Effector CD8-positive, alpha-beta T cell (primary cell): ENCODE data around the gene ANKHD1.
"Not testable (repeated sequence)": the region's sequence is repeated elsewhere in the genome, so short reads cannot be mapped to it uniquely, and the experiment has no call there.

Experiments used
- DNase-seq: peaks from one replicate; lab custom pipeline; 2025; lab: John Stamatoyannopoulos, UW

Gene ANKHD1

DNA sequence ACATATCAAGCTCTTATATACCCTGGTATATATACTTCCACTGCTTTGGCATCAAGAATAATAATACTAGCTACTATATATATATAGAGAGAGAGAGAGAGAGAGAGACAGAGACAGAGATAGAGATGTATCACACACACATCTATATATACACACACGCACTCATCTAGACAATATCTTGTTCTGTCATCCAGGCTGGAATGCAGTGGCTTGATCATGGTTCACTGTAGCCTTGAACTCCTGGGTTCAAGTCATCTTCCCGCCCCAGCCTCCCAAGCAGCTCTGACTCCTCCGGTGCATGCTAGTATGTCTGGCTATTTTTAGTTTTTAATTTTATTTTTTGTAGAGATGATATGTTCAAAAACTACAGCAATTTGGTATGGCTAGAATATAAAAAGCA is 22.5 kb downstream of the ANKHD1 start:
- DNase-seq, result no peak

DNA sequence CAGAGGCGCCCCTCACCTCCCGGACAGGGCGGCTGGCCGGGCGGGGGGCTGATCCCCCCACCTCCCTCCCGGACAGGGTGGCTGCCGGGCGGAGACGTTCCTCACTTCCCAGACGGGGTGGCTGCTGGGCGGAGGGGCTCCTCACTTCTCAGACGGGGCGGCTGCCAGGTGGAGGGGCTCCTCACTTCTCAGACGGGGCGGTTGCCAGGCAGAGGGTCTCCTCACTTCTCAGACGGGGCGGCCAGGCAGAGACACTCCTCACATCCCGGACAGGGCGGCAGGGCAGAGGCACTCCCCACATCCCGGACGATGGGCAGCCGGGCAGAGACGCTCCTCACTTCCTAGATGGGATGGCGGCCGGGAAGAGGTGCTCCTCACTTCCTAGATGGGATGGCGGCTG is 26.1 kb downstream of the ANKHD1 start:
- not testable (repeated sequence) for DNase-seq

GRCh38 chr5:140429724-140430123 is 28.1 kb downstream of the ANKHD1 start:
- no peak for DNase-seq

- DNase-seq, result no peak
These were observed 30.6 kb downstream of the ANKHD1 start for GRCh38 chr5:140432212-140432611.

DNA sequence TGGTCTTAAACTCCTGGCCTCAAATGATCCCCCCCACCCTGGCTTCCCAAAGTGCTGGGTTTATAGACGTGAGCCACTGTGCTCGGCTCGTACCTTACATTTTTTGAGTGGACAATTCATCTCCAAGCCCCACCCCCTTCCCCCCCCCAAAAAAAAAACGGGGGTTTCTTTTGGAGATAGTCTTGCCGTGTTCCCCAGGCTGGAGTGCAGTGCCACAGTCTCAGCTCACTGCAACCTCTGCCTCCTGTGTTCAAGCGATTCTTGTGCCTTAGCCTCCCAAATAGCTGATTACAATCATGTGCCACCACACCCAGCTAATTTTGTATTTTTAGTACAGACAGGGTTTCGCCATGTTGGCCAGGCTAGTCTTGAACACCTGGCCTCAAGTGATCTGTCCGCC is 31.3 kb downstream of the ANKHD1 start:
- no peak for DNase-seq

GRCh38 chr5:140457368-140457767 is 55.7 kb downstream of the ANKHD1 start:
- DNase-seq, result not testable (repeated sequence)

- DNase-seq, result no peak
These were observed 65.5 kb downstream of the ANKHD1 start for GRCh38 chr5:140466981-140467742.

DNA sequence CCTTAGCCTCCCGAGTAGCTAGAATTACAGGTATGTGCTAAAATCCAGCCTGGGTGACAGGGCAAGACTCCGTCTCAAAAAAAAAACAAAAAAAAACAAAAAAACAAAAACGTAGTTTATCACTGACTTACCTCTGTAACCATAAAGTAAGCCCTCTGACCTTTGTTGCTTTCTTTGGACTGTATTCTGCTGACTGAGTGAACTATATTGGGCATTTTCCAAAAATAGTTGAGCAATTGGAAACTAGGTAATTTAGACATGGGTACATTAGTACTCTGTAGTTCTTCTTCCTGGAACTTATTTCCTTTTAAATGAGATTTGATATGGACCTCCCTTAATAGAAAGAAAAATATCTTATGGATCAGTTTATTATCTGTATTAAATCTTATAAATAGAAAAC is 66.6 kb downstream of the ANKHD1 start:
- DNase-seq, result no peak

DNA sequence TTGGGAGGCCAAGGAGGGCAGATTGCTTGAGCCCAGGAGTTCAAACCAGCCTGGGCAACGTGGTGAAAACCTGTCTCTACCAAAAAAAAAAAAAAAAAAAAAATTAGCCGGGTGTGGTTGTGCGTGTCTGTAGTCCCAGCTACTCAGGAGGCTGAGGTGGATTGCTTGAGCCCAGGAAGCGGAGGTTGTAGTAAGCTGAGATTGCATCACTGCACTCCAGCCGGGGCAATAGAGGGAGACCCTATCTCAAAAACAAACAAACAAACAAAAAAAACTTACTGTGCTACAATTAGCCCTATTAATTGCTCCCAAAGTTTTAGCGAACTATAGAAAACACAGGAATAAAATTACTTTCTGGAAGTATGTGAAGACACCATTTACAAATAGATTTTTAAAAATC is 67.6 kb downstream of the ANKHD1 start:
- DNase-seq, result no peak

GRCh38 chr5:140480310-140481014 is 78.8 kb downstream of the ANKHD1 start:
- DNase-seq, result no peak

- no peak for DNase-seq
These were observed 80.1 kb downstream of the ANKHD1 start for GRCh38 chr5:140481758-140482157.

- no peak for DNase-seq
These were observed 81.4 kb downstream of the ANKHD1 start for GRCh38 chr5:140483055-140483454.

GRCh38 chr5:140488141-140488540 is 86.5 kb downstream of the ANKHD1 start:
- not testable (repeated sequence) for DNase-seq

DNA sequence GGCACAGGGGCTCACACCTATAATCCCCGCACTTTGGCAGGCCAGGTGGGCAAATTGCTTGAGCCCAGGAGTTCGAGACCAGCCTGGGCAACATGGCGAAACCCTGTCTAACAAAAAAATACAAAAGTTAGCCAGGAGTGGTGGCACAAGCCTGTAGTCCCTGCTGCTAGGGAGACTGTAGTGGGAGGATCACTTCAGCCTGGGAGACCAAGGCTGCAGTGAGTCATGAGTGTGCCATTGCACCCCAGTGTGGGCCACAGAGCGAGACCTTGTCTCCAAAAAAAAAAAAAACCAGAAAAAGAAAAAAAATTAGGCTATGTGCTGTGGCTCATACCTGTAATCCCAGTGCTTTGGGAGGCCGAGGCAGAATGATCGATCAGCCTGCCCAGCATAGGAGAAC is 87.3 kb downstream of the ANKHD1 start:
- DNase-seq, result no peak

DNA sequence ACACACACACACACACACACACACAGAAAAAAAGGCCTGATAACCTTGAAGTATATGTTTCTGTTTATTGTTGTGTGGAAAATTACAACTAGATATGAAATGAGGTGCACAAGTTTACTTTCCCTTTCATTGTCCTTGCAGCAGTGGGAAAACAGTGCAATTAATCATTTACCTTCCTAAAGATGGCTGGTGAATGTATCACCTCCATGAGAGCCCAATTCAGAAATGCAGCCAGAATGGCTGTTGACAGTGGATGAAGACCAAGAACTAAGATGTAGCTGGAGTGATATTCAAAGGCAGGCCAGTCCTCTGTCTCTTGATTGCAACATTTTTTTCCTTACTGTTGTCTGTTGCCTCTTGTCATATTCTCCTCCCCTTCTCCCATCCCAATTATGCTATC is 96.3 kb downstream of the ANKHD1 start:
- DNase-seq, result no peak

DNA sequence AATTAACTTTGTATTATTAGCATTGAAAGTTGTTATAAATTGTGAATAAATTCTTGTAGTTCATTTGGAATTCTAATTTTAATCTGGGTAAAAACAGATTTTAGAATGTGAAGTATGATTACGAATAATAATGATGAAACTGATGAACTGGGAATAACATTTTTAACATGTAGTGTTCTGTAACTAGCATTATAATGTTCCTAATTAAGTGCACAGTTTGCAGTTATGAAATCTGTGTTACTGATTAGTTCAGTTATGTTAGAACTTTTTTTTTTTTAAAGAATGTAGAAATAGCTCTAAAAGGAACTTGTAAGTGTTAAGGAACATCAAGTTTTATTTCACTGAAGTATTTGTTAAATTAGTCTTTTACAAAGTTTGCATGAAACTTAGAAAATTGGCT is 97.0 kb downstream of the ANKHD1 start:
- no peak for DNase-seq

GRCh38 chr5:140502834-140503233 is 101.2 kb downstream of the ANKHD1 start:
- no peak for DNase-seq

DNA sequence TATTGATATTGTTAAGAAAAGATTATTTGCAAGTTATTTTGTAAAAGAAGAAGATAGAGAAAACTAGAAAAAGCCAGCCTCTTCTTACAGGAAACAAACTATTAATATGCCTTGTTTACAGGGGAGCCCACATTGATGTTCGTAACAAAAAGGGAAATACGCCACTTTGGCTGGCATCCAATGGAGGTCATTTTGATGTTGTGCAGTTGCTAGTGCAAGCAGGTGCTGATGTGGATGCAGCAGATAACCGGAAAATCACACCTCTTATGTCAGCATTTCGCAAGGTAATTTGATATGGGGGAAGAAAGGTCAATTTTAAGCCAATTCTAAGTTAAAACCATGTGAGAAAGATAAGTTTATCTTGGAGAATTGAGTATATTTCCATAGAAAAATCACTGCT is 108.3 kb downstream of the ANKHD1 start:
- no peak for DNase-seq

GRCh38 chr5:140513124-140513523 is 111.5 kb downstream of the ANKHD1 start:
- DNase-seq, result no peak

DNA sequence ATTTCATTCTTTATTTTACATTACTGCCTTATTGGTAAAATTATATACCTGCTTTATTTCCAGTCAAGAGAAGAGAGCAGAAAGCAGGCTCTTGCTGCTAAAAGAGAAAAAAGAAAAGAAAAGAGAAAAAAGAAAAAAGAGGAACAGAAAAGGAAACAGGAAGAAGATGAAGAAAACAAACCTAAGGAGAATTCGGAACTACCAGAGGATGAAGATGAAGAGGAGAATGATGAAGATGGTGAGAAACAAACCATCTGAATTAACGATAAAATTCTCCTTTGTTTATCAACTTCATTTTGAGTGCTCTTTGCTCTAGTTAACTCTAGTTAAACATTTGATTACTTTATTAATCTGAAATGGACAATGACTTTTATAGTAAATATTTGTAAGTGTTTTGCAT is 122.4 kb downstream of the ANKHD1 start:
- no peak for DNase-seq

GRCh38 chr5:140540227-140540626 is 138.6 kb downstream of the ANKHD1 start:
- DNase-seq, result no peak

GRCh38 chr5:140542972-140543371 is 141.3 kb downstream of the ANKHD1 start:
- no peak for DNase-seq

DNA sequence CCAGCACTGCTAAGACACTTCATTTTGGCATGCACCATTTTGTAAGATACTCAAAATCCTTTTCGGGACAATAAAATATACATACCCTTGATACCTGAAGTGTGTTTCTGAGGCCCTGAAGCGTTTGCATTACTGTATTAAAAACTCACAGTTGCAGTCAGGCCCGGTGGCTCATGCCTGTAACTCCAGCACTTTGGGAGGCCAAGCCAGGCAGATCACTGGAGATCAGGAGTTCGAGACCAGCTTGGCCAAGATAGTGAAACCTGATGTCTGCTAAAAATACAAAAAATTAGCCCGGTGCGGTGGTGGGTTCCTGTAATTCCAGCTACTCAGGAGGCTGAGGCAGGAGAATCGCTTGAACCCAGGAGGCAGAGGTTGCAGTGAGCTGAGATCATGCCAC is 143.4 kb downstream of the ANKHD1 start:
- DNase-seq, result no peak

DNA sequence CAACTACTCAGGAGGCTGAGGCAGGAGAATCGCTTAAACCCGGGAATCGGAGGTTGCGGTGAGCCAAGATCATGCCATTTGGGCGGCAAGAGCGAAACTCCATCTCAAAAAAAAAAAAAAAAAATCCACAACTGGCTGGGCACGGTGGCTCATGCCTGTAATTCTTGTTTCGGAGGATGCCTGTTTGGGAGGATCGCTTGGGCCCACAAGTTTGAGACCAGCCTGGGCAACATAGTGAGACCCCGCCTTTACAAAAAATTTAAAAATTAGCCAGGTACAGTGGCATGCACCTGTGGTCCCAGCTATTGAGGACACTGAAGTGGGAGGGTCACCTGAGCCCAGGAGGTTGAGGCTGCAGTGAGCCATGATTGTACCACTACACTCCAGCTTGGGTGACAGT is 144.0 kb downstream of the ANKHD1 start:
- DNase-seq, result no peak
